ENCODE results near the gene HSH2D.
A peak's percentile ranks its signal among the peaks of the same experiment; 100 is the strongest.
"Not testable (repeated sequence)": the region's sequence is repeated elsewhere in the genome, so short reads cannot be mapped to it uniquely, and the experiment has no call there.

Gene HSH2D

GRCh38 chr19:16159655-16160054 lies 16.2 kb downstream of the HSH2D start:
- no peak for DNase-seq

GRCh38 chr19:16160445-16160942 lies 17.0 kb downstream of the HSH2D start:
- DNase-seq, result peak in 1 of 2 donors; percentile 22

GRCh38 chr19:16160943-16161560 lies 17.6 kb downstream of the HSH2D start:
- peak; percentile 42 to 63 for DNase-seq

GRCh38 chr19:16161840-16162239 lies 18.4 kb downstream of the HSH2D start:
- DNase-seq, result peak in 1 of 2 donors; percentile 40

- no peak for DNase-seq
Observed at GRCh38 chr19:16164222-16164890, 20.9 kb downstream of the HSH2D start.

- DNase-seq, result no peak
Observed at GRCh38 chr19:16166417-16166816, 22.9 kb downstream of the HSH2D start.

- no peak for DNase-seq
Observed at GRCh38 chr19:16167055-16167454, 23.6 kb downstream of the HSH2D start.

- no peak for DNase-seq
Observed at GRCh38 chr19:16168465-16169081, 25.1 kb downstream of the HSH2D start.

- DNase-seq, result no peak
Observed at GRCh38 chr19:16170134-16170533, 26.6 kb downstream of the HSH2D start.

GRCh38 chr19:16175954-16176353 lies 32.5 kb downstream of the HSH2D start:
- no peak for DNase-seq

GRCh38 chr19:16178866-16179265 lies 35.4 kb downstream of the HSH2D start:
- not testable (repeated sequence) for DNase-seq

- no peak for DNase-seq
Observed at GRCh38 chr19:16180611-16181010, 37.1 kb downstream of the HSH2D start.

GRCh38 chr19:16184665-16185122 lies 41.2 kb downstream of the HSH2D start:
- no peak for DNase-seq

- DNase-seq, result peak; percentile 98 to 99
Observed at GRCh38 chr19:16185123-16185767, 41.8 kb downstream of the HSH2D start, which contains the start of gene FAM32A. TSS of gene FAM32A (plus strand) at chr19:16185410. CDS start at chr19:16185443, 33 bp downstream.

- DNase-seq, result peak; percentile 51 to 57
Observed at GRCh38 chr19:16185768-16186123, 42.3 kb downstream of the HSH2D start.

GRCh38 chr19:16188521-16188920 lies 45.0 kb downstream of the HSH2D start:
- no peak for DNase-seq

GRCh38 chr19:16190198-16190597 lies 46.7 kb downstream of the HSH2D start:
- DNase-seq, result no peak

GRCh38 chr19:16190736-16191135 lies 47.3 kb downstream of the HSH2D start:
- DNase-seq, result no peak

- no peak for DNase-seq
Observed at GRCh38 chr19:16191216-16191908, 47.9 kb downstream of the HSH2D start.

- no peak for DNase-seq
Observed at GRCh38 chr19:16193466-16193865, 50.0 kb downstream of the HSH2D start.

- no peak for DNase-seq
Observed at GRCh38 chr19:16197188-16197621, 53.7 kb downstream of the HSH2D start.

- peak; percentile 99 to 100 for DNase-seq
Observed at GRCh38 chr19:16197622-16198369, 54.3 kb downstream of the HSH2D start, which contains the start of gene AP1M1. TSS of gene AP1M1 (plus strand) at chr19:16197911. CDS start at chr19:16198027, 116 bp downstream.

All from stimulated activated CD4-positive, alpha-beta T cell treated with anti-CD3 and anti-CD28 coated beads, Interleukin-2, amount 100 ng/mL, for 24 hours (primary cell).